ENCODE data around the gene ACHE.

GRCh38 chr7:100890653-100891567, 4.8 kb downstream of the ACHE start:
- TF ChIP-seq EZH2phosphoT487 (IDR thresholded peaks at IDR 0.05; ENCODE audit: low read depth) = no peak
- no peak for TF ChIP-seq CTCF (IDR thresholded peaks at IDR 0.05; ENCODE audit: low read depth, low read length)

Measured in OCI-LY3 (cell line).